ENCODE data around the gene C2orf81.

C2orf81 gene

GRCh38 chr2:74407682-74408081 lies 13.7 kb downstream of the C2orf81 start:
- H4K20me1 ChIP-seq (ENCODE audit: insufficient read depth, low read length): no peaks in the 10 kb centered on the region
- H3F3A ChIP-seq (ENCODE audit: insufficient read depth, low read length): no peaks in the 10 kb centered on the region
- H3K9me3 ChIP-seq (replicated peaks; ENCODE audit: insufficient read depth, low read length): no peaks in the 10 kb centered on the region
- no peak for DNase-seq
- H3K27me3 ChIP-seq (replicated peaks; ENCODE audit: insufficient read depth, low read length): no peaks in the 10 kb centered on the region
- no peak overlapping the region for H3K4me3 ChIP-seq (ENCODE audit: low read length)
- no peak overlapping the region for H3K27ac ChIP-seq (ENCODE audit: low read length)
- no peak overlapping the region for H3K4me2 ChIP-seq (ENCODE audit: low read depth, low read length)
- H3K9me2 ChIP-seq (replicated peaks; ENCODE audit: insufficient read depth, low read length): no peaks in the 10 kb centered on the region
- H3K36me3 ChIP-seq (replicated peaks; ENCODE audit: insufficient read depth, low read length): no peaks in the 10 kb centered on the region
- peaks cover 15% of the 10 kb centered on the region for H3K4me1 ChIP-seq (ENCODE audit: low read length)
- TF ChIP-seq EZH2phosphoT487 (IDR thresholded peaks at IDR 0.05; ENCODE audit: low read length) (no peak), CTCF (IDR thresholded peaks at IDR 0.05; ENCODE audit: low read length) (no peak), EZH2 (optimal IDR thresholded peaks at IDR 0.05; ENCODE audit: low read depth, low read length) (no peak)
- no peaks in the 10 kb centered on the region for H3K79me2 ChIP-seq (ENCODE audit: low read length)
- no peak overlapping the region for H3K9ac ChIP-seq (ENCODE audit: low read length)
- H2AFZ ChIP-seq (ENCODE audit: low read length): no peak overlapping the region

GRCh38 chr2:74406035-74406434 lies 15.4 kb downstream of the C2orf81 start:
- Histone ChIP-seq H3K4me3 (ENCODE audit: low read length) (no peak overlapping the region), H3K4me2 (ENCODE audit: low read depth, low read length) (no peak overlapping the region)
- no peak for DNase-seq

GRCh38 chr2:74401891-74402290 lies 19.5 kb downstream of the C2orf81 start:
- Histone ChIP-seq H3K4me1 (ENCODE audit: low read length) (no peaks in the 10 kb centered on the region), H3K79me2 (ENCODE audit: low read length) (no peaks in the 10 kb centered on the region), H3F3A (ENCODE audit: insufficient read depth, low read length) (no peaks in the 10 kb centered on the region), H3K27me3 (replicated peaks; ENCODE audit: insufficient read depth, low read length) (no peaks in the 10 kb centered on the region), H3K36me3 (replicated peaks; ENCODE audit: insufficient read depth, low read length) (no peaks in the 10 kb centered on the region), H3K9ac (ENCODE audit: low read length) (no peak overlapping the region), H4K20me1 (ENCODE audit: insufficient read depth, low read length) (no peaks in the 10 kb centered on the region), H3K9me2 (replicated peaks; ENCODE audit: insufficient read depth, low read length) (no peaks in the 10 kb centered on the region), H2AFZ (ENCODE audit: low read length) (no peak overlapping the region), H3K4me2 (ENCODE audit: low read depth, low read length) (no peak overlapping the region), H3K4me3 (ENCODE audit: low read length) (no peak overlapping the region), H3K27ac (ENCODE audit: low read length) (no peak overlapping the region), H3K9me3 (replicated peaks; ENCODE audit: insufficient read depth, low read length) (no peaks in the 10 kb centered on the region)
- TF ChIP-seq EZH2phosphoT487 (IDR thresholded peaks at IDR 0.05; ENCODE audit: low read length) (no peak), CTCF (IDR thresholded peaks at IDR 0.05; ENCODE audit: low read length) (no peak), EZH2 (optimal IDR thresholded peaks at IDR 0.05; ENCODE audit: low read depth, low read length) (no peak)
- DNase-seq: no peak

More at GRCh38 chr2:74406035-74406434, 15.4 kb downstream of the C2orf81 start:
- Histone ChIP-seq H3K79me2 (ENCODE audit: low read length) (no peaks in the 10 kb centered on the region), H3F3A (ENCODE audit: insufficient read depth, low read length) (no peaks in the 10 kb centered on the region), H3K9me2 (replicated peaks; ENCODE audit: insufficient read depth, low read length) (no peaks in the 10 kb centered on the region), H3K4me1 (ENCODE audit: low read length) (peaks cover 4% of the 10 kb centered on the region), H3K27me3 (replicated peaks; ENCODE audit: insufficient read depth, low read length) (no peaks in the 10 kb centered on the region), H3K9ac (ENCODE audit: low read length) (no peak overlapping the region), H2AFZ (ENCODE audit: low read length) (no peak overlapping the region), H3K9me3 (replicated peaks; ENCODE audit: insufficient read depth, low read length) (no peaks in the 10 kb centered on the region), H4K20me1 (ENCODE audit: insufficient read depth, low read length) (no peaks in the 10 kb centered on the region), H3K27ac (ENCODE audit: low read length) (no peak overlapping the region), H3K36me3 (replicated peaks; ENCODE audit: insufficient read depth, low read length) (no peaks in the 10 kb centered on the region)
- TF ChIP-seq EZH2 (optimal IDR thresholded peaks at IDR 0.05; ENCODE audit: low read depth, low read length) (no peak), EZH2phosphoT487 (IDR thresholded peaks at IDR 0.05; ENCODE audit: low read length) (no peak), CTCF (IDR thresholded peaks at IDR 0.05; ENCODE audit: low read length) (no peak)

Measured in MM.1S (cell line).